K562 (cell line): ENCODE results near the gene TIMP3. TPM values are rescaled to one million over a fixed set of nuclear protein-coding genes. Genes with fewer than 3 reads are reported as not detected.

ENCODE experiments used
- SMARCB1 ChIP-seq: IDR thresholded peaks from 2 replicates; pipeline ENCODE4 v1.6.1; 2011; ENCODE audit warnings: improper control_type of control experiment, low read depth; ENCODE audit not compliant: insufficient read length
- STAG1 ChIP-seq: sonication (generic); formaldehyde crosslinking; IDR thresholded peaks from 2 replicates; pipeline ENCODE4 v1.5.0; 2020; ENCODE audit warnings: missing genetic modification reagents, borderline replicate concordance
- polyA plus RNA-seq, 8 experiments: library from polyadenylated mRNA; depleted of rRNA in 4 of 8; stranded (reverse) in 5 of 8; unstranded in 3 of 8; fragments of >200 nt; fragmentation: Nextera tagmentation in 2 of 8; fragmentation: Illumina TruSeq in 1 of 8; extraction: Ambion mirVana in 2 of 8; extraction: Trizol in 1 of 8; gene quantifications; 2 replicates each; pipeline versions ENCODE4 v1.2.1 to v1.2.3, GENCODE V29; 2011 to 2014; ENCODE audit warnings: inconsistent platforms in 1 of 8, missing spikeins in 1 of 8
- total RNA-seq, 7 experiments: library from RNA; depleted of rRNA in 6 of 7; stranded (reverse); fragments of >200 nt in 6 of 7; fragmentation: Illumina TruSeq in 2 of 7; extraction: Trizol in 2 of 7; gene quantifications; 2 replicates each; pipeline versions ENCODE4 v1.2.1 to v1.2.3, GENCODE V29; 2011 to 2021; ENCODE audit warnings: low replicate concordance in 1 of 7
- TF ChIP-seq, protein P1 (sequence below): fragments of 450-650 bp; IDR thresholded peaks from 2 replicates; pipeline ENCODE4 v1.6.1; 2016; ENCODE audit warnings: mild to moderate bottlenecking, moderate library complexity
- TF ChIP-seq, protein P2 (sequence below): sonication (generic); formaldehyde crosslinking; IDR thresholded peaks from 2 replicates; pipeline ENCODE4 v1.9.0; 2022; ENCODE audit warnings: mild to moderate bottlenecking, missing genetic modification reagents

TIMP3 gene
- total and polyA plus RNA-seq, 9 of the 15 experiments (the other 6 are each of a cell fraction or from before 2014, with no cell fraction given) = 0.07 to 0.73 (median 0.18) TPM

DNA sequence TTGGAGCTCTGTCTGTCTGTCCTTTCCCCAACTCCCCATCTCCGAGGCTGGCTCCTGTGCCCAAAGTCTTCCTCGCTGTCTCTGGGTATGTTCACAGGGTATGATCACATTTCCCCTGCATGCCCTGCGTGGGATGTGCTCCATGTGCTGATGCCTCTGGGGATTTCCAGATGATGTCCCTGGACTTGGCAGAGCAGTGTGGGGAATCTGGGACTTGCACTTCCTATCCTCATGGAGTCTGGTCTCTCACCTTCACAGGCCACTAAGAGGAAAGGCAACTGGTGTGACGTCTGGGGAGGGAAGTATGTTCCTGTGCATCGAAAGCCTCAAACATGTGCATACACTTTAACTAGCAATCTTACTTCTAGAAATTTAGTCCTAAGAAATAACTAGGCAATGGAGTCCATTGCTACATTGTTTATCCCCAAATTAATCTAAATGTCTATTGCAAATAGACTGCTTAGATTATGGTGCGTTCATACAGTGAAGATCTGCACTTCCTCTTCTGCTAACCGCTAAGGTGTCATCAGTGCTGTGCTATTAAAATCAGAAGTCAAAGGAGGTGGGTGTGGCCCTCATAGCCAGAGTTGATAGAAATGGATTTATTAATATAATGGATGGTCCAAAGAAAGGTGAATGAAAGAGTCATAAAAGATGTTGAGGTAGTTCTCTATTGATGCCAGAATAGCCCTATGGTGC, 20.8 kb downstream of the TIMP3 start (continued):
- TF ChIP-seq, protein P1, sequence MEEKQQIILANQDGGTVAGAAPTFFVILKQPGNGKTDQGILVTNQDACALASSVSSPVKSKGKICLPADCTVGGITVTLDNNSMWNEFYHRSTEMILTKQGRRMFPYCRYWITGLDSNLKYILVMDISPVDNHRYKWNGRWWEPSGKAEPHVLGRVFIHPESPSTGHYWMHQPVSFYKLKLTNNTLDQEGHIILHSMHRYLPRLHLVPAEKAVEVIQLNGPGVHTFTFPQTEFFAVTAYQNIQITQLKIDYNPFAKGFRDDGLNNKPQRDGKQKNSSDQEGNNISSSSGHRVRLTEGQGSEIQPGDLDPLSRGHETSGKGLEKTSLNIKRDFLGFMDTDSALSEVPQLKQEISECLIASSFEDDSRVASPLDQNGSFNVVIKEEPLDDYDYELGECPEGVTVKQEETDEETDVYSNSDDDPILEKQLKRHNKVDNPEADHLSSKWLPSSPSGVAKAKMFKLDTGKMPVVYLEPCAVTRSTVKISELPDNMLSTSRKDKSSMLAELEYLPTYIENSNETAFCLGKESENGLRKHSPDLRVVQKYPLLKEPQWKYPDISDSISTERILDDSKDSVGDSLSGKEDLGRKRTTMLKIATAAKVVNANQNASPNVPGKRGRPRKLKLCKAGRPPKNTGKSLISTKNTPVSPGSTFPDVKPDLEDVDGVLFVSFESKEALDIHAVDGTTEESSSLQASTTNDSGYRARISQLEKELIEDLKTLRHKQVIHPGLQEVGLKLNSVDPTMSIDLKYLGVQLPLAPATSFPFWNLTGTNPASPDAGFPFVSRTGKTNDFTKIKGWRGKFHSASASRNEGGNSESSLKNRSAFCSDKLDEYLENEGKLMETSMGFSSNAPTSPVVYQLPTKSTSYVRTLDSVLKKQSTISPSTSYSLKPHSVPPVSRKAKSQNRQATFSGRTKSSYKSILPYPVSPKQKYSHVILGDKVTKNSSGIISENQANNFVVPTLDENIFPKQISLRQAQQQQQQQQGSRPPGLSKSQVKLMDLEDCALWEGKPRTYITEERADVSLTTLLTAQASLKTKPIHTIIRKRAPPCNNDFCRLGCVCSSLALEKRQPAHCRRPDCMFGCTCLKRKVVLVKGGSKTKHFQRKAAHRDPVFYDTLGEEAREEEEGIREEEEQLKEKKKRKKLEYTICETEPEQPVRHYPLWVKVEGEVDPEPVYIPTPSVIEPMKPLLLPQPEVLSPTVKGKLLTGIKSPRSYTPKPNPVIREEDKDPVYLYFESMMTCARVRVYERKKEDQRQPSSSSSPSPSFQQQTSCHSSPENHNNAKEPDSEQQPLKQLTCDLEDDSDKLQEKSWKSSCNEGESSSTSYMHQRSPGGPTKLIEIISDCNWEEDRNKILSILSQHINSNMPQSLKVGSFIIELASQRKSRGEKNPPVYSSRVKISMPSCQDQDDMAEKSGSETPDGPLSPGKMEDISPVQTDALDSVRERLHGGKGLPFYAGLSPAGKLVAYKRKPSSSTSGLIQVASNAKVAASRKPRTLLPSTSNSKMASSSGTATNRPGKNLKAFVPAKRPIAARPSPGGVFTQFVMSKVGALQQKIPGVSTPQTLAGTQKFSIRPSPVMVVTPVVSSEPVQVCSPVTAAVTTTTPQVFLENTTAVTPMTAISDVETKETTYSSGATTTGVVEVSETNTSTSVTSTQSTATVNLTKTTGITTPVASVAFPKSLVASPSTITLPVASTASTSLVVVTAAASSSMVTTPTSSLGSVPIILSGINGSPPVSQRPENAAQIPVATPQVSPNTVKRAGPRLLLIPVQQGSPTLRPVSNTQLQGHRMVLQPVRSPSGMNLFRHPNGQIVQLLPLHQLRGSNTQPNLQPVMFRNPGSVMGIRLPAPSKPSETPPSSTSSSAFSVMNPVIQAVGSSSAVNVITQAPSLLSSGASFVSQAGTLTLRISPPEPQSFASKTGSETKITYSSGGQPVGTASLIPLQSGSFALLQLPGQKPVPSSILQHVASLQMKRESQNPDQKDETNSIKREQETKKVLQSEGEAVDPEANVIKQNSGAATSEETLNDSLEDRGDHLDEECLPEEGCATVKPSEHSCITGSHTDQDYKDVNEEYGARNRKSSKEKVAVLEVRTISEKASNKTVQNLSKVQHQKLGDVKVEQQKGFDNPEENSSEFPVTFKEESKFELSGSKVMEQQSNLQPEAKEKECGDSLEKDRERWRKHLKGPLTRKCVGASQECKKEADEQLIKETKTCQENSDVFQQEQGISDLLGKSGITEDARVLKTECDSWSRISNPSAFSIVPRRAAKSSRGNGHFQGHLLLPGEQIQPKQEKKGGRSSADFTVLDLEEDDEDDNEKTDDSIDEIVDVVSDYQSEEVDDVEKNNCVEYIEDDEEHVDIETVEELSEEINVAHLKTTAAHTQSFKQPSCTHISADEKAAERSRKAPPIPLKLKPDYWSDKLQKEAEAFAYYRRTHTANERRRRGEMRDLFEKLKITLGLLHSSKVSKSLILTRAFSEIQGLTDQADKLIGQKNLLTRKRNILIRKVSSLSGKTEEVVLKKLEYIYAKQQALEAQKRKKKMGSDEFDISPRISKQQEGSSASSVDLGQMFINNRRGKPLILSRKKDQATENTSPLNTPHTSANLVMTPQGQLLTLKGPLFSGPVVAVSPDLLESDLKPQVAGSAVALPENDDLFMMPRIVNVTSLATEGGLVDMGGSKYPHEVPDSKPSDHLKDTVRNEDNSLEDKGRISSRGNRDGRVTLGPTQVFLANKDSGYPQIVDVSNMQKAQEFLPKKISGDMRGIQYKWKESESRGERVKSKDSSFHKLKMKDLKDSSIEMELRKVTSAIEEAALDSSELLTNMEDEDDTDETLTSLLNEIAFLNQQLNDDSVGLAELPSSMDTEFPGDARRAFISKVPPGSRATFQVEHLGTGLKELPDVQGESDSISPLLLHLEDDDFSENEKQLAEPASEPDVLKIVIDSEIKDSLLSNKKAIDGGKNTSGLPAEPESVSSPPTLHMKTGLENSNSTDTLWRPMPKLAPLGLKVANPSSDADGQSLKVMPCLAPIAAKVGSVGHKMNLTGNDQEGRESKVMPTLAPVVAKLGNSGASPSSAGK = no peak
- TF ChIP-seq, protein P2, sequence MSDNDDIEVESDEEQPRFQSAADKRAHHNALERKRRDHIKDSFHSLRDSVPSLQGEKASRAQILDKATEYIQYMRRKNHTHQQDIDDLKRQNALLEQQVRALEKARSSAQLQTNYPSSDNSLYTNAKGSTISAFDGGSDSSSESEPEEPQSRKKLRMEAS = no peak
- TF ChIP-seq SMARCB1 (no peak), STAG1 (CRISPR knock-in tag) (no peak)
